ENCODE results near the gene BMP2.

- no peak for TF ChIP-seq CTCF (IDR thresholded peaks at IDR 0.05)
- TF ChIP-seq POLR2A (IDR thresholded peaks at IDR 0.05), result no peak
Measured at GRCh38 chr20:6750438-6750837, 17.0 kb upstream of the BMP2 start.

Data from thyroid gland (tissue), 4 donors.